ENCODE results near the gene SMURF1.

SMURF1 gene

DNA sequence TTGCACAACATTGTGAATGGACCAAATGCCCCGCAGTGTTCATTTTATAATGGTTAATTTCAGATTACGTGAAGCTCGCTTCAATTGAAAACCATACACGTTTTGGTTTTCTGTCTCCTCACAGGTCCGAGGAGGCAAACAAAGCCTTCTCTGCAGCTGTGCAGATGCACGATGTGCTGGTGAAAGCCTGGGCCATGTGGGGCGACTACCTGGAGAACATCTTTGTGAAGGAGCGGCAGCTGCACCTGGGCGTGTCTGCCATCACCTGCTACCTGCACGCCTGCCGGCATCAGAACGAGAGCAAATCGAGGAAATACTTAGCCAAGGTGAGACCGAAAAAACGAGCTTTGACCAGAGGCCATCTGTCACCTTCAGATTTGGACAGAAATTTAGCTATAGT lies 155.3 kb downstream of the SMURF1 start:
- TF ChIP-seq, protein P1, sequence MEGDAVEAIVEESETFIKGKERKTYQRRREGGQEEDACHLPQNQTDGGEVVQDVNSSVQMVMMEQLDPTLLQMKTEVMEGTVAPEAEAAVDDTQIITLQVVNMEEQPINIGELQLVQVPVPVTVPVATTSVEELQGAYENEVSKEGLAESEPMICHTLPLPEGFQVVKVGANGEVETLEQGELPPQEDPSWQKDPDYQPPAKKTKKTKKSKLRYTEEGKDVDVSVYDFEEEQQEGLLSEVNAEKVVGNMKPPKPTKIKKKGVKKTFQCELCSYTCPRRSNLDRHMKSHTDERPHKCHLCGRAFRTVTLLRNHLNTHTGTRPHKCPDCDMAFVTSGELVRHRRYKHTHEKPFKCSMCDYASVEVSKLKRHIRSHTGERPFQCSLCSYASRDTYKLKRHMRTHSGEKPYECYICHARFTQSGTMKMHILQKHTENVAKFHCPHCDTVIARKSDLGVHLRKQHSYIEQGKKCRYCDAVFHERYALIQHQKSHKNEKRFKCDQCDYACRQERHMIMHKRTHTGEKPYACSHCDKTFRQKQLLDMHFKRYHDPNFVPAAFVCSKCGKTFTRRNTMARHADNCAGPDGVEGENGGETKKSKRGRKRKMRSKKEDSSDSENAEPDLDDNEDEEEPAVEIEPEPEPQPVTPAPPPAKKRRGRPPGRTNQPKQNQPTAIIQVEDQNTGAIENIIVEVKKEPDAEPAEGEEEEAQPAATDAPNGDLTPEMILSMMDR (IDR thresholded peaks at IDR 0.05; ENCODE audit: insufficient read depth, missing control alignments): no peak
- FAIRE-seq (no peak), DNase-seq (ENCODE audit: insufficient read length, low spot score) (no peak)

DNA sequence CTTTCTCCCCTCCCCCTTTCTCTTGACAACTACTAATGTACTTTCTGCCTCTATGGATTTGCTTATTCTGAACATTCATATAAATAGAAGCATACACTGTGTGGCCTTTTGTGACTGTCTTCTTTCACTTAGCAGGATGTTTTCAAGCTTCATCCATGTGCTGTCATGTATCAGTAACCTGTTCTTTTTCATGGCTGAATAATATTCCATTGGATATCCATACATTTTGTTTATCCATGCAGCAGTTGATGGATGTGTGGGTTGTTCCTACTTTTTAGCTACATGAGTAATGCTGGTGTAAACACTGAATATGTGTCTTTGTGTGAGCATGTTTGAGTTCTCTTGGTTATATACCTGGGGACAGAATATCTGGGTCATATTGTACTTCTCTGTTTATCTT lies 158.0 kb downstream of the SMURF1 start:
- FAIRE-seq (no peak), DNase-seq (ENCODE audit: insufficient read length, low spot score) (no peak)
- TF ChIP-seq, protein P1 (IDR thresholded peaks at IDR 0.05; ENCODE audit: insufficient read depth, missing control alignments): no peak

DNA sequence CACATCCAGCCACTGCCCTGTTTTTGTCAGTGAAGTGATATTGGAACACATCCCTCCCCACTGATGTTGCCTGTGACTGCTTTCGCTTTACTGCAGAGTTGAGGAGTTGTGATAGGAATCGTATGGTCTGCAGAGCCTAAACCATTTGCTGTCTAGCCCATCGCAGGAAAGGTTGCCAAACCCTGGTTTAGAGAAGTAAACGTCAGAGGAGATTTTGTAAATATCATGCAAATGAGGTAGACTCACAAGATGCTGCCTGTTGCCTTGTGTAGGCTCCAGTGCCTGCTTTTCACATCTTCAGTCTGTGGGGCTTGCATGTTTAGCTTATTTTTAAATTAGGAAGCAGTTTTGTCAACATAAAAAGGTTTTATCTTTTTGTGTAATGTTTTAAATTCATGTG lies 158.5 kb downstream of the SMURF1 start:
- TF ChIP-seq, protein P1 (IDR thresholded peaks at IDR 0.05; ENCODE audit: insufficient read depth, missing control alignments): no peak
- DNase-seq (ENCODE audit: insufficient read length, low spot score) (no peak), FAIRE-seq (no peak)

DNA sequence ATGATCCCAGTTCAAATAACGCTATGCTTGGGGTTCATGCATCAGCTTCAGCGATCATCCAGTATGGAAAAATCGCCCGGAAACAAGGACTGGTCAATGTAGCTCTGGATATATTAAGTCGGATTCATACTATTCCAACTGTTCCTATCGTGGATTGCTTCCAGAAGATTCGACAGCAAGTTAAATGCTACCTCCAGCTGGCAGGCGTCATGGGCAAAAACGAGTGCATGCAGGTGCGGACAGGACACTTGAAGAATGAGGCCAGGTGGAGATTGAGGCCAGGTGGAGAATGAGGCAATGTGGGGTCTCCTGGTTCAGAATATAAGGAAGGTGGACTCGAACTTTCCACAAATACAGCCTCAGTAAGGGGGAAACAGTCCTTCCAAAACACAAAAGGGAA lies 159.8 kb downstream of the SMURF1 start:
- TF ChIP-seq, protein P1 (IDR thresholded peaks at IDR 0.05; ENCODE audit: insufficient read depth, missing control alignments): no peak
- DNase-seq (ENCODE audit: insufficient read length, low spot score) (no peak), FAIRE-seq (no peak)

DNA sequence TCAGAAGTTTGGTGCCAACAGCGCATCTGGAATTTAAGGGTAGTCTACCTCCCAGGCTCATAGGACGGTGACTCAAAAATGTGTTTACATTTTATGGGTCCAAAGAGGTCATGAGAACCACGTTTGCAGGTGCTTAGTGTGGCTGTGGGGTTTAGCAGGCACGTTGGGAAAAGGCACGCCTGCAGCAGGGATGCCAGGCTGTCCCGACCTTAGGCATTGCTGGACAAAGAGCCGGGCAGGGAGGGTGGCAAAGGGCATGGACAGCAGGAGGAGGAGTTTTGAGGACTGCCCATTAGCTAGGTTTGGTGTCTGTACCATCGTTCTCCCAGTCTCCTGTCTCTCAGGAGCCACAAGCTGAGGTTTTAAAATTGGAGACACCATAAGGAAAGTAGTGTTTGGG lies 161.2 kb downstream of the SMURF1 start:
- FAIRE-seq: no peak
- DNase-seq (ENCODE audit: insufficient read length, low spot score): no peak
- TF ChIP-seq, protein P1 (IDR thresholded peaks at IDR 0.05; ENCODE audit: insufficient read depth, missing control alignments): no peak

DNA sequence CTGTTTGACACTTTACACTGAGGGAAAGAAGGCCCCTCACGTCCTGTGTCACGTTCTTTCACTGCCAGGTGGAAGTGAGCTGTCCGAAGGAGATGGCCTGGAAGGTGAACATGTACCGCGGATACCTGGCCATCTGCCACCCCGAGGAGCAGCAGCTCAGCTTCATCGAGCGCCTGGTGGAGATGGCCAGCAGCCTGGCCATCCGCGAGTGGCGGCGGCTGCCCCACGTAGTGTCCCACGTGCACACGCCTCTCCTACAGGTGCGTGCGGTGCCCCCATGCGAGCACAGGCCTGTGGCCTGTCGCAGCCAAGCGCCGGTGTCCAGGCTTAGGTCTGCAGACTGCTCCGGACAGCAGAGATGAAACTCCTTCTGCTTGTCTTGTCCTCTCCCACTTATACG lies 162.2 kb downstream of the SMURF1 start:
- TF ChIP-seq, protein P1 (IDR thresholded peaks at IDR 0.05; ENCODE audit: insufficient read depth, missing control alignments): no peak
- FAIRE-seq (no peak), DNase-seq (ENCODE audit: insufficient read length, low spot score) (no peak)

DNA sequence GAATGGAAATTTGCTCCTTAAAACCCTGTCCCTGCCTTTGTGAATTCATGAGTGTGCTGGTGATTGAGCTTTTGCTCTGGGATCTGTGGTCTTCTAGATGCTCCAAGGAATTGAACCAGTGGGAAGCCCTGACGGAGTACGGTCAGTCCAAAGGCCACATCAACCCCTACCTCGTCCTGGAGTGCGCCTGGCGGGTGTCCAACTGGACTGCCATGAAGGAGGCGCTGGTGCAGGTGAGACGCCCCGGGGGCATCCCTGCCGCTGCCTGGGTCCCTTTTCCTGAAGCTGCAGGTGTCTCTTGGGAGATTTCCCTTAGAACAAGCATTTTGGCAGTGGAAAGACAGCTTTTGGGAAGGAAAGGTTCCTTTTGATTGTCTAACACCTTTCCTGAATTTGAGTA lies 165.2 kb downstream of the SMURF1 start:
- FAIRE-seq (no peak), DNase-seq (ENCODE audit: insufficient read length, low spot score) (no peak)
- TF ChIP-seq, protein P1 (IDR thresholded peaks at IDR 0.05; ENCODE audit: insufficient read depth, missing control alignments): no peak
